SHP77 (cell line): ENCODE data around the gene ALDH1A1.

ENCODE experiments used
- DNase-seq, 2 experiments: peaks; one replicate each; lab custom pipeline; 2025; lab: John Stamatoyannopoulos, UW

The ALDH1A1 gene

DNA sequence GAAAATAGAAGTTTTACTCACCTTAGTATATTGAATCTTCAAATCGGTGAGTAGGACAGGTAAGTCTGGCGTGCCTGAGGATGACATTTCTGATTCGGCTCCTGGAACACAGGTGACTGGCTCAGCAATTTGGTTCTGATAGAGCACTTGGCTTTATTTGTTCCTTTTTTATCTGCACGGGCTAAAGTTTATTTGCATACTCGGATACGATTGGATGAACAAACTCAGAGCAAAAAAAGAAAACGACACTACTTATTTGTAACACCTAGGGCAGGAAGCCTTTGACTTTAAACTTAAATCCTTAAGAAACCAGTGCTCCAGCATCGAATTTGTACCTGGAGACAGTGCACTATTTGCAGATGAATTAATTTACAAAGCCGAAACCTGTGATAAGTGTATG is at the start of gene ALDH1A1:
TSS of gene ALDH1A1 (minus strand) at position 140 of the 400 bp plus-strand sequence. CDS start at position 87, 53 bp downstream.
- no peak for DNase-seq

DNA sequence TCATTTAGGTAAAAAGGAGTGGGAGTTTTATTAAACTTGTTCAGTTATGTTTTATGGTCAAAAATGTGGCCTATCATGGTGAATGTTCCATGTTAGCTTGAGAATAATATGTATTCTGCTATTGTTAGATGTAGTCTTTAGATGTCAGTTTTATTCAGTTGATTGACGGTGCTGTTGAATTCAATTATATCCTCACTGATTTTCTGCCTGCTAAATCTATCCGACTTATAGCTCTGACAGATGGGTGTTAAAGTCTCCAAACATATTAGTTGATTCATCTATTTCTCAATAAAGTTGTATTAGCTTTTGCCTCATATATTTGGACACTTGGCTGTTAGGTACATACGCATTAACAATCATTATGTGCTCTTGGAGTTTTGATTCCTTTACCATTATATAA is 49.0 kb upstream of the ALDH1A1 start:
- DNase-seq: no peak

DNA sequence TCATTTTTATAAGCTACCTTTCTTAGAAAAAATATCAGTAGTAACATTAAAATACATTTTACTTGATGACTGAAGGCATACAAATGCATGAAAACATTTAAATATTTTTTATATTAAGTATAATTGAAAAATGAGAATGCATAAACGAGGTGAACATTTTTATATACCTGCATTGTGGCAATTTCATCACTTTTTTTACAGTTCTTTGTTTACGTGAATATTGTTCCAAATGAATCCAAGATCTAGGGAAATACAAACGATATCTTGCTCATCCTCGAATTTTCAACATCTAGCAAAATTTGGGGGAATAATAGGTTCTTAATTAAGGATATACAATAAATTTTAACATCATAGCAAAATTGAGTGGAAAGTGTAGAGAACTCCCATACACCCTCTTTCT is 45.5 kb upstream of the ALDH1A1 start:
- DNase-seq: no peak

DNA sequence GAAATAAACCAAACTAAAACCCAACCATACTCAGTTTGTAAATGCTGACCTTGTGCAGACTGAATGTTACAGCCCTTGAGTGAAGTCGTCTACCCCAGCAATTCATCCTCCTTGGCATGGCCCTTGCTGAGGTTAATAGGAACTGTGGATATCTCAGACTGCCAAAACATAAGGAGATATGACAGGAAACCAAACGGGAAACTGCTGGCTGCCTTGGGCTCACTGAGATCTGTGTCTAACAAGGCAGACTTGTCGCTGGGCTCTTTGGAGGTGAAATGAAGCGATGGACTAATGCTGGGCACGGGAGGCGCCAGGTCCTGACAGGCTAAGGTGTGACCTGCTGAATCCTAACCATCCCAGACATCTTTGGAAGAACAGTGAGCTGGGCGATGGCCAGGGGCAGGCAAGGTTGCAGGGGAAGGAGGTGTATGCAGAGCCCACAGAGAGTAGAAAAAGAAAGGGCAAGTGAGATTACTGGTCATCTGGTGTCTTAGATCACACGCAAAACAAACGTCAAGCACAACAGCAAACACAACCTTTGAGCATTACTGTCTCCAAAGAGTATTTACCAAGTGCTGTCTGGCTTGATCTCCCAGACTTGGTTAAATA is 44.6 kb upstream of the ALDH1A1 start:
- no peak for DNase-seq

DNA sequence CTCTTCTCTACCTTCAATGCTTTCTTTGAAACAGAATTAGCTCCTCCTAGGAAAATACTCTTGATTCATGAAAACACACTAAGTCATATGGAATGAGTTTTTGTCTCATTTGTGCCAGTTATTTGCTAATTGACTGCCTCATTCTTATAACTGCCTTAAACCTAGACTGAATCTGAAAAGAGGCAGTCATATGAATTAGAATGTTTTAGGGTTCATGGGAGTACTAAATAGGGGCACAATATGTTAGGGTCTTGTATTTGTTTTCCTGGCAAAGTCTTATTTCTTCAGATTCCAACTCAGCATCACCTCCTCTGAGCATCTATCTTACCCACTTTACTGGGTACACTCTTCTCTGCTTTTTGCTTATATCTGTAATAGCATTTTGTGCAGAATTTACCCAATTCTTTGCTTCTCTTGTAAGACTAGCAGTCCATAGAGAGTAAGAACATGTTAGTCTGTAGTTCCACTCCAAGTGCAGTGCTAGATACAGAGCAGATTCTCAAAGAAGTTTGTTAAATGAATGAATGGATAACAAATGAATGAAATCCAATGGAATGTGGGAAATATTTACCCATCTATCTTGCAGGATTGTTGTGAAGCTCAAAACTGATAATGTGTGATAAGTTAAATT is 43.9 kb upstream of the ALDH1A1 start:
- no peak for DNase-seq

DNA sequence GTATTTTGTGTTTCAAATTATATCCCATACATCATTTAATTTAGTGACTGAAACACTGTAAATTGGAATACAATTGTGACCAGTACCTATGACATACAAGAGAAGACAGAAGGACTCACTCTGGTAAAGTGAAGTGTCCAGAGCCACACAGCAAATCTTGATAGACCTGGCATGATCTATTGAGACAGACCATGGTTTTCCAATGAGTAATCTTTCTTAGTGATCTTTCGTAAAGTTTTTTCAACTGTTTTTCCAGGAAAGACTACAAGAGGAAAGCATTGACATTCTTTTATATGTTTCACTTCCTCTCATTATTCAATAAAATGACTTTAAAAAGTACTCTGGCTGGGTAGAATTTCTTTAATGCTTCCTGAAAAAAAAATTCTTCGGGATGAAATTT is 43.3 kb upstream of the ALDH1A1 start:
- no peak for DNase-seq

DNA sequence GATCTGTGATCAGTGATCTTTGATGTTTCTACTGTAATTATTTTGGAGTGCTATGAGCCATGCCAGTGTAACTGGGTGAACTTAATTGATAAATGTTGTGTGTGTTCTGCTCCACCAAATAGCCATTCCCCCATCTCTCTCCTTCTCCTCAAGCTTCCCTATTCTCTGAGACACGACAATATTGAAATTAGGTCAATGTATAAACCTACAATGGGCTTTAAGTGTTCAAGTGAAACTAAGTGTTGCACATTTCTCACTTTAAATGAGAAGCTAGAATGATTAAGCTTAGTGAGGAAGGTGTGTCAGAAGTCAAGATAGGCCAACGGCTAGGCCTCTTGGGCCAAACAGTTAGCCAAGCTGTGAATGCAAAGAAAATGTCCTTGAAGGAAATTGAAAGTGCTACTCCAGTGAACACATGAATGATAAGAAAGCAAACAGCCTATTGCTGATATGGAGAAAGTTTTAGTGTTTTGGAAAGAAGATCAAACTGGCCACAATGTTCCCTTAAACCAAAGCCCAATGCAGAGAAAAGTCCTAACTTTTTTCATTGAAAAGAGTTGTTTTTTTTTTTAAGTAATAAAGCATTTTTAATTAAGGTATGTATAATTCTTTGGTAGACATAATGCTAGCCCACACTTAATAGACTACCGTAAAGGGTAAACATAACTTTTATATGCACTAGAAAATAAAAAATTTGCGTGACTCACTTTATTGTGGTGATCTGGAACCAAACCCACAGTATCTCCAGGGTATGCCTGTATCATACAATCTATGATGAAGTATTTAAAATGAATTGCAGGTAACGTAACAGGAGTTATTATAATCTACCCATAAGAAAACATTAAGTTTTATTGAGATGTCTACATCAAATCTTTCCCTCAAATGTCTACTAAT is 42.5 kb upstream of the ALDH1A1 start:
- DNase-seq: no peak

DNA sequence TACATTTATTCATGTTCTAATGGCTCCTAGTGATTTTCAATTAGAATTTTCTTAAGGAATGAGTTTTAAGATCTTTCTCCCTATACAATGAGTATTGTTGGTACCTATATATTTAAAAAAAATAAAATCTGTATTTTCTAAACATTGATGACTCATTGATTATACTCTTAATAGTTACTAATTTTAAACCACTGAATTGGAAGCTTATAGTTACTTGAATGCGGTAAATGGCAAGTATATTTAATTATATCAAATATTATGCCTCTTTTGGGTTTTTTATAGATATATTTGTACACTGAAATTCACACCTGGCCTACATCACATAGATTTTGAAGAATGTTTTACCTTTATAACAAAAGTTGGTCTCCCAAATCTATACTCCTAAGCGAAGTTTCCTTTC is 38.9 kb upstream of the ALDH1A1 start:
- DNase-seq: no peak

DNA sequence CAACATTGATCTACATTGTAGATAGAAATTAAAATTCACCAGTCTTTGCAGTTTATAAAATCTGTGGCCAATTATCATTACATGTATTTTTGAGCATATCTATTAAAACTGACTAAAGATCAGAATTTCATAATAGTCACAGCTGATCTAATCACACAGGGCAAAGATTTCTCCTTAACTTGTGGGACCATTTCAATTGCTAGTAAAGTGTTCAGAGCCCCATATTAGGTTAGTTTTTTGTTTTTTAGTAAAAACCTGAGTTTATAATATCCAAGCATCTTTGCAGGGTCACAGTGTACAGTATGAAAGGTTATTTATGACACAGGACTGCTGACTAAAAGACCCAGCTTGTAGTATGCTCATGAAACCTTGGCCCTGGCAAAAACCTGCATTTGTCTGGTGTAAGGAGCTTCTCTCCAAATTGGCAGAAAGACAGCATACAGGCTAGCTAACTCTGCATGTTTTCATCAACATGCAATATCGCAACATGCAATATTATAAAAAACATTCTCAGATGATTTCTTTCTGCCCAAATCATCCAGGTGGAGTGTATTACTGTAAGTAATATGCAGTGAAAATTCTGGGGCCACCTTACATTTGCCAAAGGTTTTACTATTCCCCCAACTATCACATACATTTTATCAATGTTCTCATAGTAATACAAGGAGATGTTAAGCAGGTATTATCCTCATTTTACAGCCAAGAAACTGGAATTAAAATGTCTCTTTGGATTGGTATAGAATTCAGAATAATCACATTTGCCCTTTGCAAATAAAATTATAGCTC is 37.7 kb upstream of the ALDH1A1 start:
- DNase-seq: no peak

DNA sequence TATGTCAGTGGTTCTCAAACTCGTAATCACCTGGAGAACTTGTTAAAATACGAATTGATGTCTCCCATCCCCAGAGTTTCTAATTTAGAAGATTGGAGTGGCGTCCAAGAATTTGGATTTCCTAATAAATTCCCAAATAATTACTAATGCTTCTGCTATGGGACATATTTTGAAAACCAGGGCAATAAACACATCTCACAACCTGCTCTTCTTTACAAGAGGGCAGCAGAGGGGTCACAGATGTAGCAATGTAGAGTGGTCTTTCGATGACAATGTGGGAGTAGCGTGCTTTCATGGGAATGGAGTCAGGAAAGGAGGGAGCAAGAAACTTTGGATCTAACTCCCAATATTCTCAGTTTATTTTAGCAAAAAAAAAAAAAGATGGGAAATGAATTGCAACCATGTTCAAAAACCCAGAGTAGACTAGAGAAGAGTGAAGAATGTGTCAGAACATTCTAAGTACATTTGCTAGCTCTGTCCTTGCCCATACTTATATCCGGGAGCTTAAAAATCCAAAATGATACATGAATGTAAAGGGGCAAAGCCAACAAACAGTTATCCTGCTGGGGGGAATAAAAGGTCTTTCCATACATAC is 33.8 kb upstream of the ALDH1A1 start:
- DNase-seq: no peak

DNA sequence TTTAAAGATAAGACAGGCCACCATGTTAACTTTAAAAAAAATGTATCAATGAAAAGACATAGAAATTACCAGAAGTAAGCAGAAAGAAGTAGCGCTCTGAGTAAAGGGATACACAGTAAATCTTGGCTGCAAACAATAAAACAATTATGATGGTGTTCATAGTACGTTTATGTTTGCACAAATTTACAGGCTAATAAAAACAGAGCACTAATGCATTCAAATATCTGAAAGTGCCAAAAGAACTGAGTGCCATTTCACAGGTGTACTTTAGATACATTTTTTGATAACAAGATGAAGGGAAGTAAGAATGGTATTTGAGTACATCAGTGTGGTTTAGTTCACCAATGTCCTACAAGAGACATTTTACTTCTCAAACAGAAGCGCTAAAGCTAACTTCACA is 32.9 kb upstream of the ALDH1A1 start:
- no peak for DNase-seq

DNA sequence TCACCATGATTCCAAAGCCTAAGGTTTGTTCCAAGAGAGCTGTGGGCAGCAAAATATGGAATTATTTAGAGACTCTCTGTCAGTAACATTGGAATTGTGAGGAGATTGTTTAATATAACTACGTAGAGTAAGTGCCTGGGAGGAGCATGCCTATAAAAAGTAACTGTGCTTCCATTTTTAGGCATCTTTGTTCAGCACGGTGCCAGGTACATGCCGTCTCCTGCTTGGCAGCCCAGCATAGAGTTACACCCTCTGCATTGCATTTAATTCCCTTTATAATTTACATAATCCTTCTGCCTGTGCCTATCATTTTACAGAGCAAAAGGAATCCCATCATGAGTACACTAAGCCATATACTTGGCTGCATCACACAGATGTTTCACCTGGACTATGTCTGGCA is 32.1 kb upstream of the ALDH1A1 start:
- no peak for DNase-seq

DNA sequence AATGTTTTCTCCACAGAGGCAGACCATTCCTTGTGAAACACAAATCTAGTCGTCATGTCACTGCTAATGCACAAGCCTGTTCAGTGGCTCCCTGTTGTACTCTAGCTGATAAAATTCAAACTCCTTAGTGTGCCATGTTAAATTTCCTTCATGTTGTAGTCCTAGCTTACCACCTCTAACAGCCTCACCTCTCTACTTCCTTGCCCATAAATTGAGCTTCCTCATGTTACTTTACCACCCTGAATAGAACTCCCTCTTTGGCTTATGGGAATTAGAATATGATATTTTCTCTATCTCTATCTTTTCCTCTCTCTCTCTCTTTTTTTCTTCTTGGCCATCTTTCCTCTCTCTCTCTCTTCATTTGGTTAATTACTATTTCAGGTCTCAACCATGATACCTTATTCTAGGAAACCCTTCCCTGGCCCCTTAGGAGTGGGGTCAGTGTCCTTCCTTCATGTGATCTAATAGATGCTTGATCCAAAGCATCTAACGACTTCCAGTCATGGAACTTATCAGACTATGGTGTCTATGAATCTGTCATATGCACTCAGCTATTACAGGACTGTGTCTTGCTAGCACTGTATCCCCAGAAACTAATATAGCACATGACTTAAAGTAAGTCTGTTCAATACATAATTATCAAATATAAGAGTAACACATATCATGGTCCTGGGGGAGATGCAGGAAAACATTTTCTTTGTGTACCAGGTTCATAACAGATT is 31.5 kb upstream of the ALDH1A1 start:
- no peak for DNase-seq

DNA sequence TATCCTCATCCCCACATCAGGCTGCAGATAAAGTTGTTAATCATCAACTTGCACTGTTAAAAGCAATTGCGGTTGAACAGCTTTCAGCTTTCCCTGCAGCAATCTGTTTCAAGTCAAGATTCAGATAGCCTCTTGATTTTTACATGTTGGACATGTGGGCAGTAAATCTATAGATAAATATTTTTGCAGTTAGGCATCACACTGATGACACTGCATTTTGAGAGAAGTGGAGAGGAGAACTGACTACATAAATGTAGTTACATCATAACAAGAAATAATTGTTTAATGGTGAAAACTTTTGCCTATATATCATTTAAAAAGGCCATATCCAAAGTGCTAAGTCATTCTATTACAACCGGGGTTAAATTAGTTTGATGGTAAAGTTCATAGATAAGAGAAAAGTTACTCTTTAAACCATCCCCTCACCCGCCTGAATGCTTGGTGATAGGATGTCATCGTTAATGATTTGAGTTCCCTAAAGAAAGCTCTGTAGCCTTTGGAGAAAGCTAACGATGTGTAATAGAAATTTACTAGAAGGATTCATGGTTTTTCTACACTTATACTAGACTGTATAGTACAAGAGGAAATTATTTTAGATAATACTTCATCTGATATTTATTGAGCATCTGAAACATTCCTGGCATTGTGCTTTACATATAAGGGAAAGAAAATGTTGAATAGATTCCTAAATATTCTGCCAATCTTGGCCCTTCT is 30.8 kb upstream of the ALDH1A1 start:
- no peak for DNase-seq

DNA sequence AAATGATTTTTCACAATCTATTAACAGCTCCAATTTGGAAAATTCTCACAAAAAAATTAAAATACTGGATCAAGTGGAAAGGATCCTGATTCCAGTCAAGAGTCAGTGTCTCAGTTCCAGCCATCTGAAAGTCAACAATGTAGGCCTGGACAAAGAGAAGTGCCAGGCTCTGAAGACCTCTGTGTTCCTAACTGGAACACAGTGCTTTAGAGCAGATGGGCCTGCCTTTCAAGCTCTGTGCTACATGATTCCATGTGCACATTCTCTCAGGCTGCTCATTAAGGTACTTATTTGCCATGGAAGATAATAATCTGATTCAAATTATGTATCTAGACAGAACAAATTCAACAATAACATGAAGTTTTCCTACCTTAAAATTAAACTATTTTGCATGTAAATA is 30.2 kb upstream of the ALDH1A1 start:
- no peak for DNase-seq

DNA sequence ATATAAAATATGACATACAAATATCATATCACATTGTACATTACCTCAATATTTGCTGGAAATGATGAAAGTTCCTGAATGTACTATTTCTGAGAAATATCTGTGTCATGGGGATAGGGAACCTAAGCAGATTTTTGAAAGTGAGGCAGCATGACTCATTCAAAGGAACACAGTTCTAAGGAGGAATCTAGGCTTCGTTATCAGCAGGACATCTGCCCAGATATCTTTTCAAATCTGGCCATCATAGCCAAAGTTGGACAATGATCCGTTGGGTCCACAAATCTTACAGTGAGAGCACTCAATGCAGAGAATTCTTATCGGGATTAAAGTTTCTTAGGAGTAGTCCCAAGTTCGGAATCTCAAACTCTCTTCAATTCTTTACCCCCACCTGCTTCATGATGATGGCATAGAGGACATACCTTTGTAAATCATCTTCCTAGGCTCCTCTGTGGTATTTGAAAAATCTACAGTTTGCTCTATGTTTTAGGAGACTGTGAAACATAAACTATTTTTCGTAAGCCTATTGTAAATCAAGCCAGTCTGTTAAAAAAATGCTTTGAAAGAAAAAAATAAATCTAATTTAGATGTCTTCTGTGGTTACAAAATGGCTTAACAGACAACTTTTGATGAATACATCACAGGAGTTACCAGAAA is 29.4 kb upstream of the ALDH1A1 start:
- no peak for DNase-seq

DNA sequence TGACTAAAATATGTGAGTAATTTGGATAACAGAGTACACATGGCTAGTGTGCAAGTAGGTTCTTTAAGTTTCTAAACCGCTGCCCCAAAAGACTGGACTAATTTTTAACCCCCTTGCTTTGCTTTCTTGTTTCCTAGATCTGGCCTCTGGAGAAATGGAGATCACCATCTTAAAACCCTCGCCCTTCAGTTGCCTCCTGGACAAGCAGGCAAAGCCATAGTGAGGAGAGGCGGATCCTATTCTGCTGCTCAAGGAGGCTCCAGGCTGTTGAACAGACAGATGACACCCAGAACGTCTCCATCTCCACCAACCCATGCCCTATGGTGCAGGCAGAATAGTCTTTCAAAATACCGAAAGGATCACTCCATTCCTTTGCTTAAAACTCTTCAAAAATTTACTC is 28.6 kb upstream of the ALDH1A1 start:
- no peak for DNase-seq

DNA sequence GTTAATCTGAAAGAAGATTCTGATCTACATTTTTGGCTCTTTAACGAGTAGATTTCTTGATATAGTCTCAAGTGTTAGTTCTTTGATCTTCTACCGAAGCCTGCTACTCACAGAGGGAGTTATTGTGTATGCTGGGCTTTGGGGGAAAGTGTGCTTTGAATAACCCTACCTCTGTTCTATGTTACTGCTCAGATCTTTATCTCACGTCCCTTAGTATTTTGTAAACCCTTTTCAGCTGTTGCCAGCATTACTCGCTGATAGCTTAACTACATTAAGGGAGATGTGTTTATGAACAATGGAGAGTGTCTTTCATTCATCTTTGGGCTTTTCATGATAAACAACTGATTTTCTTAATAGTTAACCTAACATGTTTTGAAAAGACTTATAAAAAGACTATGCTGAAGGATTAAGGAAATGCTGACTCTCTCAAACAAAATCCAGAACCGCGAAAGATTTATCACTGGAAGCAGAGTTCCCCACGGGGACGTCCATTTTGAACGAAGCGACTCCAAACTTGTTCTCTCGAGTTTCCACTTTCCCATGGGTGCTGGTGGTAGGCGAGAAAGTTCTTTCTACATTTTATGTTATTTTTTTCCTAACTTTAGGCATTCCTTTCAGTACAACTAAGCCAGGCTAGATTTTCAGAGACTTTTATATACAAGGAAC is 27.9 kb upstream of the ALDH1A1 start:
- DNase-seq: no peak

DNA sequence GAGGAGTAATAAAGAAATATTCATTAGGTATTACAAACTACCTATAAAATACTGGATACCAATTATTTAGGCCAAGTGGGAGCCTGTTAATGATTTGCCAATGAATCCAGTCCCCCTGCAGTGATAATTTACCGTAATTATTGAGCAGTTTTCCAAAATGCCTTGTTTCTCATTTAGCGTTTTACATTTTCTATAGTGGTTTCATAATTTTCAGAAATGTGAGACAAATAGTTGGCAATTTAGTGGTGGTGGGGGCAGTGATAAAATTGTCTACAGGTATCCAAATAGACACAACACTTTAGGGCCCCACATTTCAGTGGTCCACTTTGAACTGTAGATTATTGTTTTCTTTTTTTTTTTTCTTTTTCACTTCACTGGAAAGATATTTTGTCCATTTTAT is 27.3 kb upstream of the ALDH1A1 start:
- DNase-seq: no peak
